Peyer's patch (tissue), 4 donors: ENCODE measurements around the gene SYNDIG1. TPM values are rescaled to one million over a fixed set of nuclear protein-coding genes. Genes with fewer than 3 reads are reported as not detected.

Experiments
- DNase-seq, 3 donors: peaks; one replicate each; pipeline ENCODE4 v3.0.0-alpha.2; 2017 to 2019
- H3K27ac ChIP-seq, 4 donors: fragments of 200-600 bp; sonication (generic); one replicate each; pipeline ENCODE4 v1.5.1; 2016 to 2019
- H3K27me3 ChIP-seq, 2 donors: fragments of 200-600 bp; sonication (generic); one replicate each; pipeline ENCODE4 v1.5.1; 2019
- H3K36me3 ChIP-seq, 3 donors: fragments of 200-600 bp; sonication (generic); one replicate each; pipeline ENCODE4 v1.5.1; 2016 to 2019
- H3K4me1 ChIP-seq, 4 donors: fragments of 200-600 bp; sonication (generic); one replicate each; pipeline ENCODE4 v1.5.1; 2016 to 2019
- H3K4me3 ChIP-seq, 4 donors: fragments of 200-600 bp; sonication (generic); 1 replicate in 3 of 4; 2 replicates in 1 of 4; pipeline ENCODE4 v1.5.1; 2016 to 2019; ENCODE audit warnings: mild to moderate bottlenecking in 1 of 4
- H3K9me3 ChIP-seq, 4 donors: fragments of 200-600 bp; sonication (generic); one replicate each; pipeline ENCODE4 v1.5.1; 2016 to 2019; ENCODE audit warnings: mild to moderate bottlenecking in 1 of 4
- CTCF ChIP-seq, 6 experiments: fragments of 450-650 bp in 4 of 6; fragments of 200-600 bp in 2 of 6; sonication (generic) in 1 of 6; IDR thresholded peaks; one replicate each; pipeline ENCODE4 v1.5.1; 2017 to 2019; ENCODE audit warnings: antibody characterized with exemption in 6 of 6, mild to moderate bottlenecking in 3 of 6, moderate library complexity in 1 of 6
- POLR2A ChIP-seq, 2 donors: fragments of 450-650 bp; IDR thresholded peaks; one replicate each; pipeline ENCODE4 v1.5.1; 2017; ENCODE audit warnings: antibody characterized with exemption in 2 of 2, mild to moderate bottlenecking in 2 of 2, moderate library complexity in 2 of 2
- total RNA-seq, 4 donors: library from RNA; depleted of rRNA; stranded (reverse); fragments of >200 nt; gene quantifications; one replicate each; pipeline ENCODE4 v1.1.0, GENCODE V29; 2016

Gene SYNDIG1
- total RNA-seq, 4 donors from 2014 or later: 0.76 to 1.7 TPM; not detected in 2

- no peak for DNase-seq
Measured at GRCh38 chr20:24638591-24639548, 169.4 kb downstream of the SYNDIG1 start.

GRCh38 chr20:24640276-24640675 is 170.8 kb downstream of the SYNDIG1 start:
- DNase-seq: no peak
- Histone ChIP-seq H3K4me3 (no peak overlapping the region), H3K9me3 (no peaks in the 10 kb centered on the region), H3K27me3 (no peaks in the 10 kb centered on the region), H3K36me3 (no peaks in the 10 kb centered on the region), H3K27ac (no peak overlapping the region), H3K4me1 (no peaks in the 10 kb centered on the region)
- TF ChIP-seq CTCF (IDR thresholded peaks at IDR 0.05) (no peak), POLR2A (IDR thresholded peaks at IDR 0.05) (no peak)

More at GRCh38 chr20:24638591-24639548, 169.4 kb downstream of the SYNDIG1 start:
- no peak overlapping the region for H3K4me3 ChIP-seq
- no peaks in the 10 kb centered on the region for H3K9me3 ChIP-seq
- no peaks in the 10 kb centered on the region for H3K27me3 ChIP-seq
- H3K4me1 ChIP-seq: no peaks in the 10 kb centered on the region
- no peak overlapping the region for H3K27ac ChIP-seq
- H3K36me3 ChIP-seq: no peaks in the 10 kb centered on the region
- TF ChIP-seq POLR2A (IDR thresholded peaks at IDR 0.05): no peak
- no peak for TF ChIP-seq CTCF (IDR thresholded peaks at IDR 0.05)

GRCh38 chr20:24640686-24641085 is 171.3 kb downstream of the SYNDIG1 start:
- TF ChIP-seq POLR2A (IDR thresholded peaks at IDR 0.05) (no peak), CTCF (IDR thresholded peaks at IDR 0.05) (no peak)
- H3K4me1 ChIP-seq: no peaks in the 10 kb centered on the region
- no peaks in the 10 kb centered on the region for H3K9me3 ChIP-seq
- DNase-seq: no peak
- H3K27ac ChIP-seq: no peak overlapping the region
- H3K27me3 ChIP-seq: no peaks in the 10 kb centered on the region
- no peak overlapping the region for H3K4me3 ChIP-seq
- H3K36me3 ChIP-seq: no peaks in the 10 kb centered on the region

GRCh38 chr20:24643731-24644626 is 174.6 kb downstream of the SYNDIG1 start:
- DNase-seq: no peak
- Histone ChIP-seq H3K36me3 (no peaks in the 10 kb centered on the region), H3K27ac (no peak overlapping the region), H3K4me1 (no peaks in the 10 kb centered on the region), H3K27me3 (no peaks in the 10 kb centered on the region), H3K4me3 (no peak overlapping the region), H3K9me3 (no peaks in the 10 kb centered on the region)
- TF ChIP-seq POLR2A (IDR thresholded peaks at IDR 0.05) (no peak), CTCF (IDR thresholded peaks at IDR 0.05) (no peak)

- no peaks in the 10 kb centered on the region for H3K4me1 ChIP-seq
- H3K9me3 ChIP-seq: no peaks in the 10 kb centered on the region
- DNase-seq: peak in 1 of 3 donors; percentile 22
- no peak overlapping the region for H3K27ac ChIP-seq
- H3K27me3 ChIP-seq: no peaks in the 10 kb centered on the region
- no peak for TF ChIP-seq POLR2A (IDR thresholded peaks at IDR 0.05)
- no peak overlapping the region for H3K4me3 ChIP-seq
- no peaks in the 10 kb centered on the region for H3K36me3 ChIP-seq
Measured at GRCh38 chr20:24646321-24646720, 176.9 kb downstream of the SYNDIG1 start.
